Colon (tissue), 2 donors: Measurements from ENCODE around the gene SNX20.

Experiments used
- FAIRE-seq: peaks from 2 replicates; lab custom pipeline; 2012; peaks lifted over from hg19 to GRCh38; lab: Jason Lieb, UNC
- donor health status: control.
- donor health status: control.

SNX20 gene

GRCh38 chr16:50704245-50704644 lies 23.1 kb upstream of the SNX20 start:
- no peak for FAIRE-seq

GRCh38 chr16:50702725-50703124 lies 21.6 kb upstream of the SNX20 start:
- no peak for FAIRE-seq

- FAIRE-seq = no peak
These were observed 18.4 kb upstream of the SNX20 start for GRCh38 chr16:50699326-50700159.

GRCh38 chr16:50697881-50698767 lies 17.0 kb upstream of the SNX20 start:
- FAIRE-seq = no peak

- FAIRE-seq = no peak
These were observed 16.3 kb upstream of the SNX20 start for GRCh38 chr16:50697421-50697715.

- FAIRE-seq = no peak
These were observed 15.7 kb upstream of the SNX20 start for GRCh38 chr16:50696575-50697420.

GRCh38 chr16:50696126-50696525 lies 15.0 kb upstream of the SNX20 start:
- FAIRE-seq = no peak

- no peak for FAIRE-seq
These were observed 14.2 kb upstream of the SNX20 start for GRCh38 chr16:50695017-50696000.

- FAIRE-seq = no peak
These were observed 13.1 kb upstream of the SNX20 start for GRCh38 chr16:50694206-50694605.

GRCh38 chr16:50692999-50693781 lies 12.1 kb upstream of the SNX20 start, which contains the start of gene NOD2:
Gene NOD2, plus strand, starts transcription at chr16:50693606. Its CDS starts 5,890 bp downstream, at chr16:50699496.
- no peak for FAIRE-seq

GRCh38 chr16:50692644-50692998 lies 11.5 kb upstream of the SNX20 start:
- FAIRE-seq = no peak

- FAIRE-seq = no peak
These were observed 9.1 kb upstream of the SNX20 start for GRCh38 chr16:50690177-50690576.

GRCh38 chr16:50688867-50689266 lies 7.8 kb upstream of the SNX20 start:
- no peak for FAIRE-seq

- FAIRE-seq = no peak
These were observed 7.0 kb upstream of the SNX20 start for GRCh38 chr16:50688083-50688482.

GRCh38 chr16:50685462-50686063 lies 4.5 kb upstream of the SNX20 start:
- no peak for FAIRE-seq

- FAIRE-seq = no peak
These were observed 3.8 kb upstream of the SNX20 start for GRCh38 chr16:50684823-50685461.

GRCh38 chr16:50683689-50684374 lies 2.7 kb upstream of the SNX20 start:
- no peak for FAIRE-seq

- FAIRE-seq = no peak
These were observed 587 bp downstream of the SNX20 start for GRCh38 chr16:50680556-50680893.
